NCI-H1694 (cell line): ENCODE data around the gene KLHL22.

ENCODE experiments used
- DNase-seq: peaks from one replicate; lab custom pipeline; 2025; lab: John Stamatoyannopoulos, UW

Gene KLHL22

DNA sequence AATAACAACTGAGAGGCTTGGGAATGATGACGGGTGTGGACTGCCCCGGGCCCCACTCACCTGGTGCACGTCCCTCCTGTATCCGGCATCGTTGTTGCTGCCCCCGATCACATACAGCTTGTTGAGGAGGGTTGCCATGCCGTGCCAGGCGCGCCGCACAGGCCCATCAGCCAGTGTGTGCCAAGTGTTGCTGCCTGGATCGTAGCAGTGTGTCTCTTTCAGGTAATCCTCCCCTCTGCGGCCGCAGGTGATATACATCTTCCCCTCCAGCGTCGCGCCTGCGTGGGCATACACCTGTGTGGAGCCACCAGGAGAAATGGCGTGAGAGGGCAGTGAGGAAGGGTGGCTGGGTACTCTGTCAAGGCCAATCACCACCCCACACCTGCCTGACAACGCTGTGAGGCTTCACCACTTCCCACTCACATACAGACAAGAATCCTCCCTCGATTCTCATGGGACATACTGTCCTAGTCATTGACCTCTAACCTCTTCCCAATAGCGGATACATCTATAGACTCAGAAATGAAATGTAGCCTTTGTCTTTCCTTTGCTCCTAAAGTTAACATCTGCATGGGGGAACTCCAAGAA, 49.1 kb downstream of the KLHL22 start:
- no peak for DNase-seq

DNA sequence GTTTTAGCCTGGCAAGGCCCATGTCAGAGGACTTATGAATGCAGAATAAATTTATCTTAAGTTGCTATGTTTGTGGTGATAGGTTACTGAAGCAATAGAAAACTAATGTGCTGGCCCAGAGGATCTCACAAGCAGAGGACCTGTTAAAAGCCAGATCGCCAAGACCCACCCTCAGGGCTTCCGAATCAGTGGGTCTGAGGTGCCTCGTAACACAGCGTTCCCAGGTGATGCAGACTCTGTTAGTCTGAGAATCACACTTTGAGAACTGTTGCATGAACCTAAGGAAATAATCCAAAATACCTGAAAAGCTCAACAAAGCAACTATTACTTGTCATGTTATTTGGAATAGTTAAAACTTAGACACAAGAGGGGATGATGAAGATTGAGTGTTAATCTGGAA, 51.3 kb downstream of the KLHL22 start:
- DNase-seq = no peak

DNA sequence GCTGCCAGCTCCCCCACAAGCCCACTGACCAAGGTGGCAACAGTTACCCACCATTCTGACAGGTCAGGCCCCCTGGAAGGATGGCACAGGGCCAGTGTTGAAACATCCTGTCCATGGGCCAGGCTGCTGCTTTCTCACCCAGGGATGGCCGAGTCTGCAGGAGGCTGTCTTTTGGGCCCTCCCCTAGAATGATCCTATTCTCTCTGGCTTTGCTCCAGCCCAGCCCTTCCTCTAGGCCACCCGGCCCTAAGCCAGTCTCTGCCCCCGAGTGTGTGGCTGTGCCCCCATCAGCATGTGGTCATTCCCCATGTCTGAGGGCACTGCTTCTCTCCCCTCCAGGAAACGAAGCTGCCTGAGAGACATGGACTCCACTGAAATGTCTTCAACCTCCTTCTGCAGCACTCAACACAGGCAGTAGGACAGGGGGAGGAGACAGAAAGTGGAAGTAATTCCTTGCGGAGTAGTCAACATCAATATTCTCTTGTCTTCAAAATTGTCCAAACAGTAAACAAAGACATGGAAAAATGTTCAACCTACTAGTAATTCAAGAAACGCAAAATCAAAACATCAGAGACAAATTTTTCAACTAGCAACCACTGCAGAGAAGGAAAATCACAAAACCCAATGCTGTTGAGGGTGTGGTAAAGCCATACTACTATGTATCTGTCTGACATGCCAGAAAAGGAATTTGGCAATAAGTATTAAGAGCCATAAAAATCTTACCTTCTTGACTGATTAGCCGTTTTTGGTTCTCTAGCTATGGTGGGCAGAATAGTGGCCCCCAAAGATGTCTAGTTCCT, 52.9 kb downstream of the KLHL22 start:
- no peak for DNase-seq

DNA sequence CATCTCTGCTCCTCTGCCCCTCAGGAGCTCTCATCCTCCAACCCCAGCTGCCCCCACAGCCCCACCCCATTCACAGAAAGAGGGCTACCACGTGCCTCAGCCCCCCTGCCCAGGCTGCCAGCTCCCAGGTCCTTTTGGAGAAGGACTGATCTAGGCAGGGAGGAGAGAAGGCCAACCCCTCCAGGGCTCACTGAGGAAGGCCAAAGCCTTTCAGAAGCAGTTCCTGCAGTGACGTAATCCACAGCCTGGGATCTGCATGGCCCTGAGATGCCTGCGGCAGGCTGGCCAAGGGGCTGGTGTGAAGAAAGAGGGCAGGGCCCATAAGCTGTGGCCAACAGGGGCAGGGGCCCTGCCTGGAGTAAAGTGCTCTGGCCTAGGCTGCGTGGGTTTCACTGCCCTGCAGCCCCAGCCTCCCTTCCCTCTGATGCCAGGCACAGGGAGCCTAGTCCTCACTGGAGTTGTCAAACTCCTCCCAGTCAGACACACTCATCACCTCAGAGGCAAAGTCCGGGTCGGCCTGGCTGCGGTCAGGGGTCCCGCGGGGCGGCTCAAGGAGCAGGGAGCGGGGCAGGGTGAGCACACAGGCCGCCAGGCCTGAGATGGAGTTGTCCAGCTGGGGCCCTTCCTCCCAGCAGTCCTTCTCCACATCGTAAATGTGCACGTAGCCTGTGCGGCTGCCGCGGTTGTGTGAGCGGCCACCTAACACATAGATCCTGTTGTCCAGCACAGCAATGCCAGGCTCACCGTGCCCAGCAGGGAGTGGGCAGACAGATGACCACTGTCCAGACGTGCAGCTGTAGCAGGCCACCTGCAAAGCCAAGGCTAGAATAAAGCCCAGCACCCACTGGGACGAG, 53.7 kb downstream of the KLHL22 start:
- DNase-seq = no peak

DNA sequence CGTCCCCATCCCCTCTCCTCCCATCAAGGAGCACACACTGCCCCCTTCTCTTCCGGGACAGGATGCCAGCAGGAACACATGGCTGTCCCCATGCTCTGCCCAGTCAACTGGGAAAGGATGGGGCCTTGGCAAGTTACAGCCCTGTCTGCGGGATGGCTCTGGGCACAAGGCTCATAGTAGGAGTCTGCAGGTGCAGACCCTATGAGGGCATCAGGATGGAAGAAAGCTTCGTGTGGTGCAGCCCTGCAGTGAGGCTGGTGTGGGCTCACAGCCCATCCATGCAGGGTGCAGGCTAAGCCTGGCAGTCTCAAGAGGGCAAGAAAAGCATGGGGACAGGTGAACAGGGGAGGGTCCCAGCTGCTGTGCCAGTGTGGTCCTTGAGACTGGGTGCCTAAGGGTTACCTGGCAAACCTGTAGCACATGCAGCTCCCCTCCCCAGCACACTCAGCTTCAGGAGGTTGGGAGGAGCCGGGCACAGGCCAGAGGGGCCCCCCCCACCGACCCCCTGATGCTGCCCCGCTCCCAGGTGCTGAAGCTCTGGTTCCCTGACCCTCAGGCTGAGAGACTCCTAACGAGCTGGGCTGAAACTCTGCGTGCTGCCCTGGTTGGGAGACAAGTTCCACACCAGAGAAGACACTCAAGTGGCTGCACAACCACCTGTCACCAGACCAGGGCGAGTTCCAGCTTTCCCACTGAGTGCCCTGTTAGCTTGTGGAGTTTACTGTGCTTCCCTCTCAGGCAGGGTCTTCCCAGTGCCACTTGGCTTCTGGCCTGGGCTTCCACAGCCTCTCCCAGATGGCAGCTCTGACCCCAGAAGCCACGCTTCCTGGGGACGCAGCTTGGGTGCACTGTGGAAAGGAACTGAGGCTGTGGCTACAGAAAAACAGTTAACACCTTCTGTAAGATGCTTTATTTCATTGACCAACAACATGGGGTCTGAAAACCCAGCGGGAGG, 54.7 kb downstream of the KLHL22 start:
- no peak for DNase-seq

DNA sequence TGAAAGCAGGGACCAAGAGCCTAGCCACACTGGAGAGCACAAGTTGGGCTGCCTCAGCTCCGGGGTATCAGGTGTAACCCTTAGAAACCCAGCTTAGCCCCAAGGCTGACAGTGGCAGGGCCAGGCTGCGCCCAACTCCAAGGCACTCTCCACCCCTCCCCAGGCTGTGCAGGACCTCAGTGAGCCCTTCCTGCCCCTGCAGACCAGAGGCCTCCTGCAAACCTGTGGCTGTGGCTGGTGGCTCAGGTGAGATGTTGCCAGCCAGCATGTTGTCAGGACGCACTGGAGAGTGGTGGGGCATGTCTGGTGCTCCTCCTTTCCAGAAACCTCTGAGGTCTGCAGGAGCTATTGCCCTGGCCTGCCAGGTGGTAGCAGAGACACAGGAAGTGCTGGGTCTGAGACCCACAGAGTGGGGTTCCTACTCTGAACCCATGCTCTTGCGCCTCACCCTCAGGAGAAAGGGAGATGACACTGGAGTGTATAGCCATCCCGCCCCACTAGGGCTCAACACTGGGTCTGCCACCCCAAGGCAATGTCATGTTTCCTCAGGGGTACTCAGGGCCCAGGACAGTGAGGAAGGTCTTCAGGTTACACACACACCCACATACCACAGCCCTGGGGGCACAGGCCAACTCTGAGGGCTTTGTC, 55.5 kb downstream of the KLHL22 start:
- no peak for DNase-seq

DNA sequence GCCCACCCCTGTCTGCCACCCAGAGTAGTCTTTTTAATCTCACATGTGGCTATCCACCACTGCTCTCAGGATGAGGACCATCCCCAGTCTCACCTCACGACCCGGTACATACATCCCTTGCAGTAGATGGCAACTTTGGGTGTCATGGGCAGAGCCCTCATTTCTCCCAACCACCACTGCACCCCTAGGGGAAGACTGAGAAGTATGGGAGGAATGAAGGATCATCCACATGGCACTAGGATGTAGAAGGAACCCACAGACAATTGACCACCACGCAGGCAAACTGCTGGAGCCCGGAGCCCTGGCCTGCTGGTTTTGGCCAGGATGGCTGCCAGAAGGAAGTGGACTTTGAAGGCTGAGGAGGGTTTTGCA, 56.1 kb downstream of the KLHL22 start:
- no peak for DNase-seq

DNA sequence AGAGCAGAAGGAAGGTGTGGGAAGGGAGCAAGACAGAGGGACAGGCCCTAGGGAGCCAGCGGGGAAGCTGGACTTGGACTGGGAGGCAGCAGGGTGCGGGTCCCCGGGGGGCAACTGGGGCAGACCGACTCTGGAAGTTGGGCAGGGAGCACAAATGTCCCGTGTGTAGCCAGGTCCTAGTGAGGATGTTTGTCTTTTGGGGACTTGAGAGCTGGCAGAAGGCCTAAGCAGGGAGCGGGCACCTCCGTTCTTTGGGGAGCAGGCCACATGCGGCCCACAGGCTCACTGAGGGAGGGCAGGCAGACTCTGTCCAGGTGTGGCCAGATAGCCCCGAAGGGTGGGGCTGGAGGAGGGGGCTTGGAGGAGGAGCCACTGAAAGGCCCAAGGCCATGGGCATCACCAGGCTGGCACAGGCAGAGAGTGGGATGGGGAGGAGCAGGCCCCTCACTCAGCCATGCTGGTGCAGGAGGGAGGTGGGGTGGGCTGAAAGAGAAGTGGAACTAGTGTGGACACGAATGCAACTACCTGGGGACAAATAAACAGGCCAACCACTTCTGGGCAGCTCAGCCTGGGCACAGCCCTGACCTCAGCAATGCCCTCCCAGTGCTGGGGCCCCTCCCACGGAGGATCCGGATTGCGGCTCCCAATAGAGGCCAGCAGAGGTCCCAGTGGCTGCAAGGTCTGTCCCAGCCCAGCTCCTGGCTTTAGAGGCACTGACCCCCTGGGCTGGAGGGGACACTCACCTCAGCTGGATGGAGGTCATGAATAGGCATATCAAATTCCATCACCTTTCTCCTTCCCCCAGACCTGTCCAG, 56.7 kb downstream of the KLHL22 start:
- no peak for DNase-seq

DNA sequence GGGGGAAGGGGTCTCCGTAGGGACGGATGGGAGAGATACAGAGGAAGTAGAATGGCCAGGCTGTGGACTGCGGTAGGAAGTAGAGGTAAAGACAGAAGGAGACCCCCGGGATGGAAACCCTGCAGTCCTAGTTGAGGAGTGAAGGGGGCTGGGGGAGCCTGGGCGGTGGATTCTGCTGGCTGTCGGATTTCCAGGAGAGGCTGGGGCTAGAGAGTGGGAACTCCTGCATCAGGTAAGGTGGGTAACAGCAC, 57.2 kb downstream of the KLHL22 start:
- DNase-seq = no peak

DNA sequence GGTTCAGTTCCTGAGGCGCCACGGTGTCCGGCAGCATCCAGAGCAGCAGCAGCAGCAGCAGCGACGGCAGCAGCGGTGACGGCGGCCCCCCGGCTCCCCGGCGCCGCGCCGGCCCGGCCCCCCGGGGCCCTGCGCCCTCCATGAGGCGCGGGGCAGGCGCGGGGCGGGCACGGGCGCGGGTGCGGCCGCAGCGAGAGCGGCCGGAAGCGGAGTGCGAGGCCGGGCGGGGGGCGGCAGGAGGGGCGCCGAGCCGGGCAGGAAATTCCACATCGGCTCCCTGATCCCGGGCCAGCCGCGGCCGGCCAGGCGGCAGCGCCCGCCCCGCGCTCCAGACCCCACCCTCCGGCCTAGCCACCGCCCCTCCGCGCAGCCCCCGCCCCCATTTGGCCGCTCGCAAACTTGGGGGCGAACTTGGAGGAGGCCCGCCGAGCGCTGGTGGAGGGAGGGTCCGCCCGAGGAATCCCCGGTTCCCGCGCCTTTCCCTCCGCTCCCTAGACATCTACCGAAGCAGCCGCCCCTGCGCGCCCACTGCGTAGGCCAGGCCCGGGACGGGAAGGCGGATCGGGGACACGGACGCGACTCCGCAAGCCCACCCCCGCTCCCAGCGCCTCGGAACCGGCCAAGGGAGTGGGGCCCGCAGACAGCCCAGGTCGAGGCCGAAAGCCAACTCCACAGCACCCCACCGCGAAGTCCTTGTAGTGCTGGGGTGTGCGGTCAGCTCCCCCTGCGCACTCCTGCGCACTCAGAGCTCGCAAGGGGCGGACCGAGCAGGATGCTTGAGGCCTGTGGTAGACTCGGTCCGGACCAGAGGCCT, 57.8 kb downstream of the KLHL22 start, which contains the start of gene SCARF2:
Gene SCARF2, minus strand, starts transcription at position 213 of the 814 bp plus-strand sequence. Its CDS starts 71 bp downstream, at position 142.
- DNase-seq = no peak

DNA sequence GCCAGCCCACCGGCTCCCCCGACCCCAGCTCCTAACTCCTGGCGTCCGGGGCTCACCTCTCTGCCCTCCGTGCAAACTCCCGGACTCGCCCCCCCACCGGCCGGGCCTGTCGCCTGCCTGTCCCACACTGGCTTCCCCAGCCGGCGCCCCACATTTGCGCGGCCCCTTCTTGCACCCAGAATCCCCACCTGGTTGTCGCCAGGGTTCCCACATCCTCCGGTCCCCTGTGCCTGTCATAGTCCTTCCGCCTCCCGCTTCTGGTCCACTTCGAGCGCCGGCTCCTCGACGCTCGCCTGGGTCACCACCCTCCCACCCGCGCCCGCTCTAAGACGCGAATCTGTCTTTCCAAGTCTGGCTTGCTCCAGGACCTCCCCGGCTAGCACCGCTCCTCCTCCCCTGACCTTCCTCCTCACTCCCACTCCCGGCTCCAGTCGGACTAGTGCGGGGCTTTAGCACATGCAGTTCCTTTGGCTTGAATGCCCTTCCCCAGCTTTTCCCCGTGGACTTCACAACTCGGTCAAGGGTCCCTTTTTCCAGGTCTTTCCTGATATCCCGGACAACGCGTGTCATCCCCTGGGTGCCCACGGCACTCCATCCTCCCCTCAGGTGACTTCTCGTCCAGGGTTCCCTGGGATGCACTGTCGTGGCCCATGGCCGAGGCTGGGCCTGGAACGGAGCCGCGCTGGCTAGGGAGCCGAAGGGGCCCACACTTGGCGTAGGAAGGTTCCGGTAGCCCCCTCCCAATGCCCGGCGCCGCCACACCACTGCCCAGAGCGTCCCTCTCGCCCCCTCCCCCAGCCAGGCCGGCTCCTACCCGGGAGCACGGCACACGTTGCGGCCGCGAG, 58.6 kb downstream of the KLHL22 start:
- no peak for DNase-seq

DNA sequence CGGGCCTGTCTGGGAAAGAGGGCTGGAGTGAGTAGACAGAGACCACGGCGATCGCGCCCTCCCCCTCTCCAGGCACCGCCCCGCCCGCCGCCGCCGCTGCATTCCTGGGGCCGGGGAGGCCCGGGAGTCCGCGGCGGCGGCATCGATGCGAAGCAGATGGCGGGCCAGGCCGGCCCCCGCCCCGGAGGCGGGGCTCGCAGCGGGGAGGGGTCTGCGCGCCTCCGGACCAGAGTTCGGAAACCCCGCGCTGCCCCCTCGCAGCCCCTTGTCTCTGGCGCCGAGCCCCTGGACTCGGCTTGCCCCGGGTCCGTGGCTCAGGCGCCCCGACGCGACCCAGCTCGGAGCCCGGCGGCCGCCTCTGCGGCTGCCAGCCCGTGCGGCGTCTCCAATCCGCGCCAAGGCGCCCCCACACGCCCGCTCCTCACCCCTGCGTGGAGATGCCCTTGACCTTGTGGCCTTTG, 59.3 kb downstream of the KLHL22 start:
- DNase-seq = no peak

DNA sequence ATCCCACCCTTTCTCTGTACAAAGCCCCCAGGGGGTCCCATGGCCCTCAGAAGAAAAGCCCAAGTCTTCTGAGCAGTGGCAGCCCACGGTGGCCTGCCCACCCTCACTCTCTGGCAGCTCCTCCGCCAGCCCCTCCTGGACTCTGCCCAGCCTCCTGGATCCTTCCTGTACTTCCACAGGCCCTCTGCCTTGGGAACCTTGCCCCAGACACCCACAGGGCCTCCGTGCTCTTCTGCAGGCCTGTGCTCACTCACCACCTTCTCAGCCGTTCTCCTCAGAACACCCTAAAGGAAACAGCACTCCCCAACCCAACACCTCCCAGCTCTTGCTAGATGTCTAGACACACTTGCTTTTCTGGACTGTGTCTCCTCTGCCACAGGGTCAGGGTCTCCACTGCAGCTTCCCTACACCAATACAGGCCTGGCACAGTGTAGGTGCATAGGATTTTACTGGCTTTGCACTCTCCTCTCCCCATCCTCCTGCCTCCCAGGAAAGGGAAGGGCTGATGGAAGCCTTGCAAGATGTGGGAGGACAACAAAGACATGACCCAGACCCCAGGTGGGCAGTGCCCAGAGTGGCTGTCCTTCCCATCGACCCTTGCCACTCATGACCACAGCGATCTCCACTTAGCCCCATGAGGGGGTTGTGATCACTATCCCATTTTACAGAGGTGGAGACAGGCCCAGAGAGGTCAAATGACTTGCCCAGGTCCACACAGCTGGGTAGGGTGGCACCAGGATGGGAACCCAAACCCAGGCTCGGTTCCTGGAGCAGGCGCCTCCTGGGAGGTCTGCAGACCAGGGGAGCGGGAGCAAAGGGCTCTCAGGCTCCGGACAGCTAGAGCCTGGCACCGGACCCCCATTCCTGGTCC, 59.9 kb downstream of the KLHL22 start:
- no peak for DNase-seq

DNA sequence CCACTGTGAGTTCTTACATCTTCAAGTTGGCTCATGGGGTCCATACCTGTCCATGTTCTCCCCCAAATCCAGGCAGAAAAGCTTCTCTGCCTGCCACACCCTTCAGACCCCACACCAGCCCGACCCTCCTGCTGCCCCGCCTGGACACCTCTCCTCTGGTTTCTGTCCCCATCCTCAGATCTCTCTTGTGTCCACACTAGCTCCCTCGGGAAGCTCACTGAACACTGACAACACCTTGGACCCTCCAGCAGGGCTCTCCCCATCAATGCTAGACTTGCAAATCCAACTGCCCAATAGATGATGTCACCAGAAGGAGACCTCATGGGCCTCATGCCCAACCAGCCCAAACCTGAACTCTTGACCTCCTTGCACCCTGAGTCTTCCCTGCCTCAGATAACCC, 60.8 kb downstream of the KLHL22 start:
- no peak for DNase-seq

DNA sequence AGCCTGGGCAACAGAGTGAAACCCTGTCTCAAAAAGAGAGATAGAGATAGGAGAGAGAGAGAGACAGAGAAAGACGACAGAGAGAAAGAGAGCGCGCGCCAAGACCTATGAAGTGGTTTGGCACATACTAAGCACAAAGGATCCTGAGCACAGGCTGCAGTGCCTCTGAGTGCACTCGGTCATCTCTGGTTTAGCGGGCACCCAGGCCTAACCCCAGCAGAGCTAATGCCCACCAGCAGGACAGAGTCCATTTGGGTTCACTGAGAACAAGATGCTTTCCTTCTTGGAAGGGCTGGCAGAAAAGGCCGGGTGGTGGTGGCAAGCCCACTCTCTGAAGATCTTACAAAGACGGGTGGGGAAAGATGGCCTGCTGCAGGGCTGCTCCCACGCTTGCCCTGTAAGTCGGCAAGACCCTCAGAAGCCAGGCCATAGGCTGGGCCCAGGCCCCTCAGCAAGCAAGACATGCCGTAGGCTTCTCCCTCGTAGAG, 61.3 kb downstream of the KLHL22 start:
- no peak for DNase-seq

DNA sequence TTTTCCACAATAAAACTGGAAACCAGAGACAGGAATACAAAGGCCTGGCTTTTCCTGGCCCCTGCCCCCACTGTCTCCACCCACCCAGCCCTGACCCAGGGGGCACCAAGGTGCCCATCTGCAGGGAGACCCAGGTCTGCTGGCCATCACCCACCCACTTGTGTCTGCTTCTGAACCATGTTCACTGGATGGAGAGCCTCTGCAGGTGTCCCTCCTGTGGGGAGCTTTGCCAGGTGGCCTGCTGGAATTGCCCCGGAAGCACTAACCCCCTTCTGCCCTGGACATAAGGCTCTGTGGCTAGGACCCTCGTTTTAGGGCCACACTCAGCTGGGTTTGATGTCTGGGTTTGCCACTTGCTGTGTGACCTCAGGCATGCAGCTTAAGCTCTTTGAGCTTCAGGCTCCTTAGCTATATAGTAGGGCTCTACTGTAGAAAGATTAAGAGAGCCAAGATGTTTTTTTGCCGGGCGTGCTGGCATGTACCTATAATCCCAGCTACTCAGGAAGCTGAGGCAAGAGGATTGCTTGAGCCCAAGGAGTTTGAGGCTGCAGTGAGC, 61.8 kb downstream of the KLHL22 start:
- DNase-seq = no peak

DNA sequence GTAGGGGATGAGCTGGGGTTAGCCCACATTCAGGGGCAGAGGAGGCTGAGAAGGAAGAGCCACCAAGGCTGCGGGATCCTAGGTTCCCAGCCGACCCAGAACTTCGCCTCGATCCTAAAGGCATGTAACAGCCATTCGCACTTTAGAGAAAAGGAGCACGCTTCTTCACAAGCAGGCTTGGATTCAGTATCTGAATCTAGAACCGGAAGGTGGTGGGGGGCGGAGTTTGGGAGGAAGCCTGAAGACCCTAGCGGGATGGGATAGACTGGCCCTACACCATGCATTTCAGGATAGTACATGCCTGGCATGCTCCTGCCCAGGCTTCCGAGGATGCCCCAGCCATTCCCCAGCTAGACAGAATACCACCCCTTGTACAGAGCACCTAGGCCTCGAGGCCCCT, 62.4 kb downstream of the KLHL22 start:
- no peak for DNase-seq
